Upper lobe of right lung (tissue), 1 donor: ENCODE results near the gene ACSF2. TPM values are rescaled to one million over a fixed set of nuclear protein-coding genes. Genes with fewer than 3 reads are reported as not detected.

Experiments
- ATAC-seq: fragments of 200-7000 bp; cut with Tn5 transposase; one replicate; pipeline ENCODE4 v1.9.1; 2020; ENCODE audit warnings: mild to moderate bottlenecking, moderate library complexity
- DNase-seq: peaks from one replicate; pipeline ENCODE4 v3.0.0-alpha.2; 2020
- H3K27ac ChIP-seq: fragments of 200-600 bp; one replicate; pipeline ENCODE4 v1.8.0; 2022
- H3K27me3 ChIP-seq: fragments of 200-600 bp; one replicate; pipeline ENCODE4 v1.8.0; 2022; ENCODE audit warnings: mild to moderate bottlenecking
- H3K36me3 ChIP-seq: fragments of 200-600 bp; one replicate; pipeline ENCODE4 v1.8.0; 2022
- H3K4me1 ChIP-seq: fragments of 200-600 bp; one replicate; pipeline ENCODE4 v1.8.0; 2022
- H3K4me3 ChIP-seq: fragments of 200-600 bp; one replicate; pipeline ENCODE4 v1.8.0; 2022; ENCODE audit warnings: mild to moderate bottlenecking
- H3K9me3 ChIP-seq: fragments of 200-600 bp; one replicate; pipeline ENCODE4 v1.8.0; 2022
- CTCF ChIP-seq: fragments of 200-600 bp; IDR thresholded peaks from one replicate; pipeline ENCODE4 v1.8.0; 2022; ENCODE audit warnings: antibody characterized with exemption
- intact Hi-C: fragments of 100-400 bp; cut with DNase I; formaldehyde crosslinking; loops from one replicate; pipeline ENCODE4 v1.11.0; 2022
- total RNA-seq: library from RNA; stranded (reverse); fragmentation: NEBNext Ultra II Directional; extraction: Animal tissue kit (Norgen Biotek cat#: 25700); gene quantifications from one replicate; pipeline ENCODE4 v1.2.1, GENCODE V29; 2021
- donor health status: DM: no; HTN: yes; CAD: no; lungs with severe emphysema.

Gene ACSF2
- total RNA-seq, 1 donor from 2014 or later: 73.9 TPM

- no peak for TF ChIP-seq CTCF
- no peak overlapping the region for H3K4me3 ChIP-seq
- H3K36me3 ChIP-seq: no peaks in the 10 kb centered on the region
- no peaks in the 10 kb centered on the region for H3K4me1 ChIP-seq
- no peaks in the 10 kb centered on the region for H3K9me3 ChIP-seq
- DNase-seq (no peak), ATAC-seq (no peak)
- no peaks in the 10 kb centered on the region for H3K27me3 ChIP-seq
- intact Hi-C loops: no loop called here
- H3K27ac ChIP-seq: no peak overlapping the region
Observed at GRCh38 chr17:50523208-50523607, 97.2 kb downstream of the ACSF2 start.

Other genes starting within 250 kb of the ACSF2 start
- 154 TPM for gene COL1A1, start 224.6 kb upstream of the ACSF2 start, total RNA-seq
- 11.3 TPM for gene TMEM92, start 151.8 kb upstream of the ACSF2 start, total RNA-seq
- 20.3 TPM for gene XYLT2, start 80.1 kb upstream of the ACSF2 start, total RNA-seq
- gene MRPL27, start 53.0 kb upstream of the ACSF2 start, total RNA-seq: 47.1 TPM
- 1.3 TPM for gene EME1, start 53.0 kb upstream of the ACSF2 start, total RNA-seq
- gene LRRC59, start 28.7 kb upstream of the ACSF2 start, total RNA-seq: 68.0 TPM
- not detected for gene CHAD, start 42.7 kb downstream of the ACSF2 start, total RNA-seq
- gene RSAD1, start 52.6 kb downstream of the ACSF2 start, total RNA-seq: 34.3 TPM
- gene MYCBPAP, start 82.2 kb downstream of the ACSF2 start, total RNA-seq: 1.3 TPM
- 0.09 TPM for gene EPN3, start 106.5 kb downstream of the ACSF2 start, total RNA-seq
- 31.6 TPM for gene SPATA20, start 121.0 kb downstream of the ACSF2 start, total RNA-seq
- gene CACNA1G, start 134.5 kb downstream of the ACSF2 start, total RNA-seq: not detected
- gene ABCC3, start 208.7 kb downstream of the ACSF2 start, total RNA-seq: 65.4 TPM